Loucy (cell line): ENCODE measurements around the gene MT1A.

Experiments used
- EZH2phosphoT487 ChIP-seq: fragments of 200-600 bp; IDR thresholded peaks from 2 replicates; pipeline ENCODE4 v1.6.1; 2018; ENCODE audit warnings: antibody characterized with exemption, mild to moderate bottlenecking, moderate library complexity, borderline replicate concordance
- TF ChIP-seq, protein P1 (sequence below): fragments of 200-600 bp; sonication (generic); conservative IDR thresholded peaks from 2 replicates; pipeline ENCODE4 v1.5.1; 2014; ENCODE audit warnings: mild to moderate bottlenecking, antibody characterized with exemption, low read length

DNA sequence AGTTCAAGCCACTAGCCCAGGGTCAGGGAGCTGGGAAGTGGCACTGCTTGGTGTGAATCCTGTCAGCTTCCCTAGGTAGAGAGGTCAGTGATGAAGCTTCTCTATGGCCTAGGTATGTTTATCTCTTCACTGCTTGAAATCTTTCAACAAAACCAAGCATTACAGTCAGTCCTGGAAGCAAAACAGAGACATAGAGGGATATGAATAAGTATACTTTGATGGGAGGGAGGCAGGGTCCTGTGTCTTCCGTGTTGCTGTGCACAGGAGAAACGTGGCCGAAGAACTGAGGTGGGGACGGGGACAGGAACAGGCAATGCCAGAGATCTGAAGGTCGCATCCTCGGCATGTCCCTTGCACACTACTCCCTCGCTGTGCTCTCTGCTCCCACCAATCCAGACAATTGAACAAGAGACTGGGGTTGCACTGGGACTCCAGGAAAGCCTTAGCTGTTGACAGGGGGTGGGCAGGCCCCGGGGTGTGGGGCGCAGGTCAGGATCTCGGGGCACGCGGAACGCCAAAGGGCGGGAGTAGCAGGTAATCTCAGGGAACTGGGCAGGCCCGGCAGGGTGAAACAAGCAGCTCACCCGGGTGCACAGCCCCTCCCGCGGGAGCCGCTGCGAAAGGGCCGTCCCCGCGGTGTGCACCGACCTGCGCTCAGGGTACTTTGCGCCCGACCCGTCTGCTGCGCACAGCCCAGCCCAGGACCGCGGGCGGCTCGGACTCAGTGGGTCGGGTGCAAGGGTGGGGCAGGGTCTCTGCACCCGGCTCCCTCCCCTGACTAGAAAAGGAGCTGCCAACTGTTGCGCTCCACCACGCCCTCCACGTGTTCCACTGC, 30.8 kb downstream of the MT1A start, which contains the start of gene MT1H:
- TF ChIP-seq, protein P1, sequence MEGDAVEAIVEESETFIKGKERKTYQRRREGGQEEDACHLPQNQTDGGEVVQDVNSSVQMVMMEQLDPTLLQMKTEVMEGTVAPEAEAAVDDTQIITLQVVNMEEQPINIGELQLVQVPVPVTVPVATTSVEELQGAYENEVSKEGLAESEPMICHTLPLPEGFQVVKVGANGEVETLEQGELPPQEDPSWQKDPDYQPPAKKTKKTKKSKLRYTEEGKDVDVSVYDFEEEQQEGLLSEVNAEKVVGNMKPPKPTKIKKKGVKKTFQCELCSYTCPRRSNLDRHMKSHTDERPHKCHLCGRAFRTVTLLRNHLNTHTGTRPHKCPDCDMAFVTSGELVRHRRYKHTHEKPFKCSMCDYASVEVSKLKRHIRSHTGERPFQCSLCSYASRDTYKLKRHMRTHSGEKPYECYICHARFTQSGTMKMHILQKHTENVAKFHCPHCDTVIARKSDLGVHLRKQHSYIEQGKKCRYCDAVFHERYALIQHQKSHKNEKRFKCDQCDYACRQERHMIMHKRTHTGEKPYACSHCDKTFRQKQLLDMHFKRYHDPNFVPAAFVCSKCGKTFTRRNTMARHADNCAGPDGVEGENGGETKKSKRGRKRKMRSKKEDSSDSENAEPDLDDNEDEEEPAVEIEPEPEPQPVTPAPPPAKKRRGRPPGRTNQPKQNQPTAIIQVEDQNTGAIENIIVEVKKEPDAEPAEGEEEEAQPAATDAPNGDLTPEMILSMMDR: no peak
- no peak for TF ChIP-seq EZH2phosphoT487
